GM12892 (cell line): ENCODE results near the gene CLDN2.

Experiments
- DNase-seq: peaks from one replicate; pipeline ENCODE4 v3.0.0; 2011; ENCODE audit not compliant: insufficient read length
- FAIRE-seq: peaks from 2 replicates; lab custom pipeline; 2011; peaks lifted over from hg19 to GRCh38; lab: Jason Lieb, UNC
- POLR2A ChIP-seq: IDR thresholded peaks from 2 replicates; pipeline ENCODE4 v1.6.1; 2011; ENCODE audit warnings: low read depth, low read length, control low read depth
- POLR2AphosphoS5 ChIP-seq: IDR thresholded peaks from 2 replicates; pipeline ENCODE4 v1.6.1; 2011; ENCODE audit warnings: low read depth, low read length, control low read depth
- TAF1 ChIP-seq: IDR thresholded peaks from 2 replicates; pipeline ENCODE4 v1.6.1; 2011; ENCODE audit warnings: low read depth, mild to moderate bottlenecking, control low read depth, low read length, borderline replicate concordance

CLDN2 gene

DNA sequence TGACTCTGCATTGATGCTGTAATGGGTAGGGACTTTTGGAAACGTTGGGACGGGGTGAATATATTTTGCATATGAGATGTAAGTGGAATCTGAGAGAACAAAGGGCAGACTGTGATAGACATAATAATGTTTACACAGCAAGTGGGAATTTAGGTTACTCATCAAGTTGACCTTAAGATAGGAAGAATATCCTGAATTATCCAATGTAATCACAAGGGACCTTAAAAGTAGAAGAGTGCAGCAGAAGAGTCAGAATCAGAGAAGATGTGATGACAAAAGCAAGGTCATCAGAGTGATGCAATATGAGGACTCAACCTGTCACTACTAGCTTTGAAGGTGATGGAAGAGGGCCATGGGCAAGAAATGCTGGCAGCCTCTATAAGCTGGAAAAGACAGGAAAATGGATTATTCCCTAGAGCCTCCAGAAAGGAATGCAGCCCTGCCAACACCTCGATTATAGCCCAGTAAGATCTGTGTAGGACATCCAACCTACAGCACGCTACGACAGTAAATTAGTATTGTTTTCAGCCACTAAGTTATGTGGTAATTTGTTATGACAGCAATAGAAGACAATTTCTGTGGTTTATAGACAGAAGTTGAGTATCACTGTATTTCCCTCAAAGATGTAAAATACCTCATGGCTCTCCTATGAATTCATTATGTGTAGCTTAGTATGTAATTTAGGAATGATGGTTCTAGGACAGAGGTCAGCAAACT, 53.4 kb downstream of the CLDN2 start:
- no peak for TF ChIP-seq POLR2A
- no peak for TF ChIP-seq TAF1
- no peak for TF ChIP-seq POLR2AphosphoS5
- DNase-seq, result no peak
- no peak for FAIRE-seq

GRCh38 chrX:106976416-106976815, 56.2 kb downstream of the CLDN2 start:
- TF ChIP-seq TAF1 (no peak), POLR2AphosphoS5 (no peak), POLR2A (no peak)
- DNase-seq, result no peak
- FAIRE-seq, result no peak
